ENCODE data around the gene RPA1.
"Not testable (repeated sequence)": the region's sequence is repeated elsewhere in the genome, so short reads cannot be mapped to it uniquely, and the experiment has no call there.

RPA1 gene

DNA sequence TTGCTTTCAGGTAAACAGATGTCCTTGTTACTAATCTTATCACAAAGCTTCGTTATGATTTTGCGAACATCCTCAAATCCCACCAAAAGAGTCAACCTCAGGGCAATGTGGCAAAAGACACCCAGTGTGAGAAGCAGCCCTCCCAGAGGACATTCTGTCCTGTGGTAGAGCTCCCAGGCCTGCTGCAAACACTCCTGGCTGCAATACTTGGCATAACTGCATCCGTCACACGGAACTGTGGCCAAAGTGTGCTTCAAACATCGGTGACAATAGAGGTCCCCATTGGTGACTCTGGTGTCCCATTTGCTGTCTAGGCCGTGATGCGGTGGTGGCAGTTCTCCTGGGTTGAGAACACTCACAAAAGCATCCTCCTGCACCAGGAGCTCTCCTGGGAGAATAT lies 29.6 kb upstream of the RPA1 start:
- no peak for DNase-seq (ENCODE audit: low read depth)
- TF ChIP-seq, protein P1, sequence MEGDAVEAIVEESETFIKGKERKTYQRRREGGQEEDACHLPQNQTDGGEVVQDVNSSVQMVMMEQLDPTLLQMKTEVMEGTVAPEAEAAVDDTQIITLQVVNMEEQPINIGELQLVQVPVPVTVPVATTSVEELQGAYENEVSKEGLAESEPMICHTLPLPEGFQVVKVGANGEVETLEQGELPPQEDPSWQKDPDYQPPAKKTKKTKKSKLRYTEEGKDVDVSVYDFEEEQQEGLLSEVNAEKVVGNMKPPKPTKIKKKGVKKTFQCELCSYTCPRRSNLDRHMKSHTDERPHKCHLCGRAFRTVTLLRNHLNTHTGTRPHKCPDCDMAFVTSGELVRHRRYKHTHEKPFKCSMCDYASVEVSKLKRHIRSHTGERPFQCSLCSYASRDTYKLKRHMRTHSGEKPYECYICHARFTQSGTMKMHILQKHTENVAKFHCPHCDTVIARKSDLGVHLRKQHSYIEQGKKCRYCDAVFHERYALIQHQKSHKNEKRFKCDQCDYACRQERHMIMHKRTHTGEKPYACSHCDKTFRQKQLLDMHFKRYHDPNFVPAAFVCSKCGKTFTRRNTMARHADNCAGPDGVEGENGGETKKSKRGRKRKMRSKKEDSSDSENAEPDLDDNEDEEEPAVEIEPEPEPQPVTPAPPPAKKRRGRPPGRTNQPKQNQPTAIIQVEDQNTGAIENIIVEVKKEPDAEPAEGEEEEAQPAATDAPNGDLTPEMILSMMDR (conservative IDR thresholded peaks at IDR 0.05; ENCODE audit: low read length): no peak
- H3K4me3 ChIP-seq (ENCODE audit: low read length): no peak overlapping the region

- no peak for DNase-seq (ENCODE audit: low read depth)
- no peak overlapping the region for H3K4me3 ChIP-seq (ENCODE audit: low read length)
- TF ChIP-seq, protein P1 (conservative IDR thresholded peaks at IDR 0.05; ENCODE audit: low read length): no peak
Measured at GRCh38 chr17:1800712-1801111, 29.1 kb upstream of the RPA1 start.

- no peak for DNase-seq (ENCODE audit: low read depth)
- TF ChIP-seq, protein P1 (conservative IDR thresholded peaks at IDR 0.05; ENCODE audit: low read length): no peak
- no peak overlapping the region for H3K4me3 ChIP-seq (ENCODE audit: low read length)
Measured at GRCh38 chr17:1802429-1802828, 27.4 kb upstream of the RPA1 start.

- no peak for DNase-seq (ENCODE audit: low read depth)
- no peak overlapping the region for H3K4me3 ChIP-seq (ENCODE audit: low read length)
- TF ChIP-seq, protein P1 (conservative IDR thresholded peaks at IDR 0.05; ENCODE audit: low read length): no peak
Measured at GRCh38 chr17:1803280-1803679, 26.5 kb upstream of the RPA1 start.

- DNase-seq (ENCODE audit: low read depth): no peak
- H3K4me3 ChIP-seq (ENCODE audit: low read length): no peak overlapping the region
- TF ChIP-seq, protein P1 (conservative IDR thresholded peaks at IDR 0.05; ENCODE audit: low read length): no peak
Measured at GRCh38 chr17:1807890-1808289, 21.9 kb upstream of the RPA1 start.

DNA sequence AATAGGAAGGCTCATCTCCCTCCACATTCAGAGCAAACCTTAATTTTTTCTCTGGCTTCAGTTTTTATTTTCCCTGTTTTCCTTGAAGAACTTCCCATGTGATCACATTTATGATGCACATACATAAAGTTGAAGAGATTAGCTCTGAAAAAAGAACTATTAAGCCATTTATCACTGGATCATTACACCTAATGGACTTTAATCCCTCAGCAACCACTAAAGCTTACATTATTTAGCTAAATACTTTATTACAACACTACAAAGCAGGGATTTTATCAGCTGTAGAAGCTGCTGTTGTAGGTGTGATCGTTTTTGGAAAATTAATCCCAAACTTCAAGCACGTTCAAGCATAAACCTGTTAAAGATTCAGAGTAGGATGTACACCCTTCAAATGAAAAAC lies 21.2 kb upstream of the RPA1 start:
- TF ChIP-seq, protein P1 (conservative IDR thresholded peaks at IDR 0.05; ENCODE audit: low read length): no peak
- no peak for DNase-seq (ENCODE audit: low read depth)
- H3K4me3 ChIP-seq (ENCODE audit: low read length): no peak overlapping the region

DNA sequence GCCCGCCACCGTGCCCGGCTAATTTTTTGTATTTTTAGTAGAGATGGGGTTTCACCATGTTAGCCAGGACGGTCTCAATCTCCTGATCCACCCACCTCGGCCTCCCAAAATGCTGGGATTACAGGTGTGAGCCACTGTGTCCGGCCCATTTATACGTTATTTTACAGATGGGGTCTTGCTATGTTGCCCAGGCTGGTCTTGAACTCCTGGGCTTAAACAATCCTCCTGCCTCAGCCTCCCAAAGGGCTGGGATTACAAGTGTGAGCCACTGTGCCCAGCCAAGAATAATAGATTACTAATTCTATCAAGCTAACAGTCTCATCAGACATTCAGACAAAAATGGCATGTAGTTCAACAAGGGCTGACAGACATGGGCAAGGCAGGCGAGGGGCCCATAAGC lies 20.0 kb upstream of the RPA1 start:
- H3K4me3 ChIP-seq (ENCODE audit: low read length); DNase-seq (ENCODE audit: low read depth): not testable (repeated sequence)

DNA sequence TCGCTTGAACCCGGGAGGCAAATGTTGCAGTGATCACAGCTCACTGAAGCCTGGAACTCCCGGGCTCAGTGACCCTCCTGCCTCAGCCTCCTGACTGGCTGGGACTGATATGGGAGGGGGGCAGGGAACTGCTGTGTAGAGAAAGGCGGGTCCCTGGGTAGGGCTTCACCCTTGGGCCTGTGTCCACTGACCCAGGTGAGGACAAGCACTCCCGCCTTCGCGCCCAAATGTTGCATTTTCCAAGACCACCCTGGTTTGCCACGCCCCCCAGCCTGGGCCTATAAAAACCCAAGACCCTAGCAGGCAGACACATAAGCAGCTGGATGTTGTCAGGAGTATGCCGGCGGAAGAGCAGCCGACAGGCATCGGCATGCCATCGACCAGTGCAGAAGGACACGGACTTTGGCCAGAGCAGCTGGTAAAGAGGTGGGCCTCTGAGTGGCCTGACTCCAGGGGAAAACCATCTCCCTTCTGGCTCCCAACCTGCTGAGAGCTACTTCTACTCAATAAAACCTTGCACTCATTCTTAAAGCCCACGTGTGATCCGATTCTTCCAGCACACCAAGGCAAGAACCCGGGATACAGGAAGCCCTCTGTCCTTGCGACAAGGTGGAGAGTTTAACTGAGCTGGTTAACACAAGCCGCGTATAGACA lies 19.2 kb upstream of the RPA1 start:
- no peak overlapping the region for H3K4me3 ChIP-seq (ENCODE audit: low read length)
- TF ChIP-seq, protein P1 (conservative IDR thresholded peaks at IDR 0.05; ENCODE audit: low read length): no peak
- no peak for DNase-seq (ENCODE audit: low read depth)
